ENCODE data around the gene LACC1.

- TF ChIP-seq, protein P1, sequence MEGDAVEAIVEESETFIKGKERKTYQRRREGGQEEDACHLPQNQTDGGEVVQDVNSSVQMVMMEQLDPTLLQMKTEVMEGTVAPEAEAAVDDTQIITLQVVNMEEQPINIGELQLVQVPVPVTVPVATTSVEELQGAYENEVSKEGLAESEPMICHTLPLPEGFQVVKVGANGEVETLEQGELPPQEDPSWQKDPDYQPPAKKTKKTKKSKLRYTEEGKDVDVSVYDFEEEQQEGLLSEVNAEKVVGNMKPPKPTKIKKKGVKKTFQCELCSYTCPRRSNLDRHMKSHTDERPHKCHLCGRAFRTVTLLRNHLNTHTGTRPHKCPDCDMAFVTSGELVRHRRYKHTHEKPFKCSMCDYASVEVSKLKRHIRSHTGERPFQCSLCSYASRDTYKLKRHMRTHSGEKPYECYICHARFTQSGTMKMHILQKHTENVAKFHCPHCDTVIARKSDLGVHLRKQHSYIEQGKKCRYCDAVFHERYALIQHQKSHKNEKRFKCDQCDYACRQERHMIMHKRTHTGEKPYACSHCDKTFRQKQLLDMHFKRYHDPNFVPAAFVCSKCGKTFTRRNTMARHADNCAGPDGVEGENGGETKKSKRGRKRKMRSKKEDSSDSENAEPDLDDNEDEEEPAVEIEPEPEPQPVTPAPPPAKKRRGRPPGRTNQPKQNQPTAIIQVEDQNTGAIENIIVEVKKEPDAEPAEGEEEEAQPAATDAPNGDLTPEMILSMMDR (IDR thresholded peaks at IDR 0.05): no peak
- no peak for TF ChIP-seq EZH2 (IDR thresholded peaks at IDR 0.05; ENCODE audit: borderline replicate concordance, insufficient read depth, low read depth, low read length, poor library complexity, severe bottlenecking)
These were observed 37.1 kb downstream of the LACC1 start for GRCh38 chr13:43916828-43917227.

All from B cell (primary cell).